Testis (tissue), 3 donors: ENCODE measurements around the gene FXYD3. TPM values are rescaled to one million over a fixed set of nuclear protein-coding genes. Genes with fewer than 3 reads are reported as not detected.
"Not testable (repeated sequence)": the region's sequence is repeated elsewhere in the genome, so short reads cannot be mapped to it uniquely, and the experiment has no call there.

Source experiments
- DNase-seq: peaks from one replicate; pipeline ENCODE4 v3.0.0-alpha.2; 2019
- H3K27ac ChIP-seq, 2 donors: fragments of 200-600 bp; sonication (generic); one replicate each; pipeline ENCODE4 v1.5.1; 2019
- H3K27me3 ChIP-seq: fragments of 200-600 bp; sonication (generic); one replicate; pipeline ENCODE4 v1.5.1; 2019
- H3K36me3 ChIP-seq: fragments of 200-600 bp; sonication (generic); one replicate; pipeline ENCODE4 v1.5.1; 2017; ENCODE audit warnings: low read depth; ENCODE audit errors: missing control alignments
- H3K4me1 ChIP-seq: fragments of 200-600 bp; sonication (generic); one replicate; pipeline ENCODE4 v1.5.1; 2019
- H3K4me3 ChIP-seq, 2 donors: fragments of 200-600 bp; sonication (generic); one replicate each; pipeline ENCODE4 v1.5.1; 2017 to 2019
- H3K9me3 ChIP-seq: fragments of 200-600 bp; sonication (generic); one replicate; pipeline ENCODE4 v1.5.1; 2017
- CTCF ChIP-seq, 3 experiments: fragments of 450-650 bp in 2 of 3; fragments of 200-600 bp in 1 of 3; sonication (generic) in 1 of 3; IDR thresholded peaks; one replicate each; pipeline ENCODE4 v1.5.1; 2016 to 2019; ENCODE audit warnings: antibody characterized with exemption in 3 of 3, mild to moderate bottlenecking in 2 of 3, moderate library complexity in 1 of 3
- POLR2A ChIP-seq: fragments of 450-650 bp; IDR thresholded peaks from one replicate; pipeline ENCODE4 v1.6.1; 2017; ENCODE audit warnings: antibody characterized with exemption, mild to moderate bottlenecking, moderate library complexity
- WGBS, 2 donors: methylation state at CpG; one replicate each; pipeline ENCODE4 v1.1.5; 2018; 5-methylcytosine and 5-hydroxymethylcytosine counted together
- intact Hi-C: fragments of 100-400 bp; cut with DNase I; formaldehyde crosslinking; loops from one replicate; pipeline ENCODE4 v1.15.1; 2023; ENCODE audit warnings: low total_unique reads
- polyA plus RNA-seq: library from polyadenylated mRNA; stranded (reverse); fragments of 350-450 nt; fragmentation: Illumina TruSeq; extraction: RNeasy Lipid Tissue Mini Kit (QIAGEN cat#74804); gene quantifications from one replicate; pipeline ENCODE4 v1.2.3, GENCODE V29; 2014; ENCODE audit warnings: low read depth, low replicate concordance; ENCODE audit not compliant: insufficient read depth
- total RNA-seq, 2 donors: library from RNA; depleted of rRNA; stranded (reverse); fragments of >200 nt; gene quantifications; one replicate each; pipeline ENCODE4 v1.2.3, GENCODE V29; 2016

FXYD3 gene
- total and polyA plus RNA-seq, 3 donors from 2014 or later, result 2.6 TPM; not detected in 2

- no peak overlapping the region for H3K4me3 ChIP-seq
- no peaks in the 10 kb centered on the region for H3K9me3 ChIP-seq
- no peak overlapping the region for H3K27ac ChIP-seq
- intact Hi-C loops, result no loop called here
- H3K36me3 ChIP-seq, result no peaks in the 10 kb centered on the region
- no peak for DNase-seq
- no peaks in the 10 kb centered on the region for H3K27me3 ChIP-seq
- no peak for TF ChIP-seq POLR2A
- no peak for TF ChIP-seq CTCF (IDR thresholded peaks at IDR 0.05)
- WGBS, 2 donors, result 81 to 86% methylated on average over 7 of the region's 7 CpGs
- H3K4me1 ChIP-seq, result peaks cover 8% of the 10 kb centered on the region
Measured at GRCh38 chr19:35146746-35147459, 31.3 kb downstream of the FXYD3 start.

- 75 to 83% methylated on average over 3 of the region's 3 CpGs for WGBS, 2 donors
- Histone ChIP-seq H3K9me3 (no peaks in the 10 kb centered on the region), H3K27me3 (no peaks in the 10 kb centered on the region), H3K4me1 (peaks cover 3% of the 10 kb centered on the region), H3K27ac (no peak overlapping the region), H3K4me3 (no peak overlapping the region), H3K36me3 (no peaks in the 10 kb centered on the region)
- intact Hi-C loops, result no loop called here
- DNase-seq, result no peak
- TF ChIP-seq CTCF (IDR thresholded peaks at IDR 0.05) (no peak), POLR2A (no peak)
Measured at GRCh38 chr19:35149463-35149862, 33.8 kb downstream of the FXYD3 start.

GRCh38 chr19:35150445-35150844 lies 34.8 kb downstream of the FXYD3 start:
- Histone ChIP-seq H3K27me3 (no peaks in the 10 kb centered on the region), H3K4me3 (no peak overlapping the region), H3K4me1 (peaks cover 9% of the 10 kb centered on the region), H3K27ac (no peak overlapping the region), H3K36me3 (no peaks in the 10 kb centered on the region), H3K9me3 (no peaks in the 10 kb centered on the region)
- WGBS, 2 donors, result 73 to 82% methylated on average over 2 of the region's 2 CpGs
- TF ChIP-seq POLR2A (no peak), CTCF (IDR thresholded peaks at IDR 0.05) (no peak)
- DNase-seq, result no peak
- intact Hi-C loops, result no loop called here

GRCh38 chr19:35151273-35152065 lies 35.8 kb downstream of the FXYD3 start:
- H3K27me3 ChIP-seq, result no peaks in the 10 kb centered on the region
- no peak for DNase-seq
- H3K4me3 ChIP-seq, result no peak overlapping the region
- intact Hi-C loops, result no loop called here
- H3K27ac ChIP-seq, result no peak overlapping the region
- H3K36me3 ChIP-seq, result no peaks in the 10 kb centered on the region
- H3K9me3 ChIP-seq, result no peaks in the 10 kb centered on the region
- peaks cover 9% of the 10 kb centered on the region for H3K4me1 ChIP-seq
- TF ChIP-seq POLR2A (no peak), CTCF (IDR thresholded peaks at IDR 0.05) (no peak)
- 91 to 92% methylated on average over 16 to 20 of the region's 20 CpGs for WGBS, 2 donors

GRCh38 chr19:35153129-35153522 lies 37.5 kb downstream of the FXYD3 start:
- H3K4me3 ChIP-seq, H3K27ac ChIP-seq, H3K4me1 ChIP-seq, intact Hi-C loops, H3K27me3 ChIP-seq, H3K36me3 ChIP-seq, H3K9me3 ChIP-seq, DNase-seq: not testable (repeated sequence)
- WGBS, 2 donors, result 51 to 67% methylated on average over 10 of the region's 10 CpGs
